ENCODE data around the gene CMIP. TPM values are rescaled to one million over a fixed set of nuclear protein-coding genes. Genes with fewer than 3 reads are reported as not detected.

The CMIP gene
- total and polyA plus RNA-seq, 7 donors, result 1.4 to 8.9 (median 4.1) TPM

- Histone ChIP-seq H3K4me1 (no peaks in the 10 kb centered on the region), H3K27me3 (ENCODE audit: insufficient read depth in 3 of 3, low read length in 2 of 3) (no peaks in the 10 kb centered on the region), H3K9me3 (no peaks in the 10 kb centered on the region), H3K27ac (no peak overlapping the region), H3K36me3 (ENCODE audit: insufficient read depth in 1 of 2, low read depth in 1 of 2) (no peaks in the 10 kb centered on the region), H3K4me3 (no peak overlapping the region)
- DNase-seq, result no peak
- intact Hi-C loops (cut with DNase I), result no loop called here
- TF ChIP-seq CTCF (IDR thresholded peaks at IDR 0.05), result no peak
- ATAC-seq, result no peak
- 92 to 97% (median 93%) methylated on average over 17 of the region's 17 CpGs for WGBS, 3 donors
Observed at GRCh38 chr16:81588326-81589081, 143.9 kb downstream of the CMIP start.

GRCh38 chr16:81589975-81590650, 145.5 kb downstream of the CMIP start:
- intact Hi-C loops (cut with DNase I), result no loop called here

GRCh38 chr16:81590714-81591544, 146.3 kb downstream of the CMIP start:
- ATAC-seq (peak in 2 of 4 donors; percentile 56 to 57), DNase-seq (no peak)
- no peak overlapping the region for H3K27ac ChIP-seq
- intact Hi-C loops (cut with DNase I), result no loop called here
- no peak for TF ChIP-seq CTCF (IDR thresholded peaks at IDR 0.05)
- no peaks in the 10 kb centered on the region for H3K27me3 ChIP-seq (ENCODE audit: insufficient read depth in 3 of 3, low read length in 2 of 3)
- 46 to 54% (median 52%) methylated on average over 5 of the region's 5 CpGs for WGBS, 3 donors
- no peaks in the 10 kb centered on the region for H3K9me3 ChIP-seq
- H3K36me3 ChIP-seq (ENCODE audit: insufficient read depth in 1 of 2, low read depth in 1 of 2), result no peaks in the 10 kb centered on the region
- no peaks in the 10 kb centered on the region for H3K4me1 ChIP-seq
- no peak overlapping the region for H3K4me3 ChIP-seq

More at GRCh38 chr16:81589975-81590650, 145.5 kb downstream of the CMIP start:
- TF ChIP-seq CTCF (IDR thresholded peaks at IDR 0.05), result no peak
- WGBS, 3 donors, result 73 to 77% (median 77%) methylated on average over 12 to 13 of the region's 13 CpGs
- ATAC-seq (no peak), DNase-seq (no peak)
- Histone ChIP-seq H3K9me3 (no peaks in the 10 kb centered on the region), H3K4me1 (no peaks in the 10 kb centered on the region), H3K27ac (no peak overlapping the region), H3K36me3 (ENCODE audit: insufficient read depth in 1 of 2, low read depth in 1 of 2) (no peaks in the 10 kb centered on the region), H3K4me3 (no peak overlapping the region), H3K27me3 (ENCODE audit: insufficient read depth in 3 of 3, low read length in 2 of 3) (no peaks in the 10 kb centered on the region)

GRCh38 chr16:81591545-81591870, 146.9 kb downstream of the CMIP start:
- Histone ChIP-seq H3K36me3 (ENCODE audit: insufficient read depth in 1 of 2, low read depth in 1 of 2) (no peaks in the 10 kb centered on the region), H3K4me1 (no peaks in the 10 kb centered on the region), H3K4me3 (no peak overlapping the region), H3K27me3 (ENCODE audit: insufficient read depth in 3 of 3, low read length in 2 of 3) (no peaks in the 10 kb centered on the region), H3K27ac (no peak overlapping the region), H3K9me3 (no peaks in the 10 kb centered on the region)
- intact Hi-C loops (cut with DNase I), result no loop called here
- ATAC-seq (no peak), DNase-seq (no peak)
- 86 to 94% (median 91%) methylated on average over 2 of the region's 2 CpGs for WGBS, 3 donors
- TF ChIP-seq CTCF (IDR thresholded peaks at IDR 0.05), result no peak
